Anterior cingulate cortex (tissue), 58 donors: ENCODE data around the gene MRPL52.
A peak's percentile ranks its signal among the peaks of the same experiment; 100 is the strongest.

Experiments
- DNase-seq, 58 donors: peaks; one replicate each; lab custom pipeline; 2025; lab: John Stamatoyannopoulos, UW

Gene MRPL52

DNA sequence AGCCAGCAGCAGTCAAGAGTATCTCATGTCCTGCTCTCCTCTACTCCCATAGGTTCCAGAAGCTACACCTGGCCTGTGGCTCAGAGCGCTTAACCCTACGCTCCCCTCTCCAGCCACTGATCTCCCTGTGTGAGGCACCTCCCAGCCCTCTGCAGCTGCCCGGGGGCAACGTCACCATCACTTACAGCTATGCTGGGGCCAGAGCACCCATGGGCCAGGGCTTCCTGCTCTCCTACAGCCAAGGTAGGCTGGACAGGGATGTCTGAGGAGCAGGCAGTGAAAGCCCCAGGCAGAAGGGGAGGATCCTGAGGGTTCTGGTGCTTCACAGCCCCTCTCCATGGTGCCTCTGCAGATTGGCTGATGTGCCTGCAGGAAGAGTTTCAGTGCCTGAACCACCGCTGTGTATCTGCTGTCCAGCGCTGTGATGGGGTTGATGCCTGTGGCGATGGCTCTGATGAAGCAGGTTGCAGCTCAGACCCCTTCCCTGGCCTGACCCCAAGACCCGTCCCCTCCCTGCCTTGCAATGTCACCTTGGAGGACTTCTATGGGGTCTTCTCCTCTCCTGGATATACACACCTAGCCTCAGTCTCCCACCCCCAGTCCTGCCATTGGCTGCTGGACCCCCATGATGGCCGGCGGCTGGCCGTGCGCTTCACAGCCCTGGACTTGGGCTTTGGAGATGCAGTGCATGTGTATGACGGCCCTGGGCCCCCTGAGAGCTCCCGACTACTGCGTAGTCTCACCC is 45.5 kb downstream of the MRPL52 start:
- DNase-seq = no peak

DNA sequence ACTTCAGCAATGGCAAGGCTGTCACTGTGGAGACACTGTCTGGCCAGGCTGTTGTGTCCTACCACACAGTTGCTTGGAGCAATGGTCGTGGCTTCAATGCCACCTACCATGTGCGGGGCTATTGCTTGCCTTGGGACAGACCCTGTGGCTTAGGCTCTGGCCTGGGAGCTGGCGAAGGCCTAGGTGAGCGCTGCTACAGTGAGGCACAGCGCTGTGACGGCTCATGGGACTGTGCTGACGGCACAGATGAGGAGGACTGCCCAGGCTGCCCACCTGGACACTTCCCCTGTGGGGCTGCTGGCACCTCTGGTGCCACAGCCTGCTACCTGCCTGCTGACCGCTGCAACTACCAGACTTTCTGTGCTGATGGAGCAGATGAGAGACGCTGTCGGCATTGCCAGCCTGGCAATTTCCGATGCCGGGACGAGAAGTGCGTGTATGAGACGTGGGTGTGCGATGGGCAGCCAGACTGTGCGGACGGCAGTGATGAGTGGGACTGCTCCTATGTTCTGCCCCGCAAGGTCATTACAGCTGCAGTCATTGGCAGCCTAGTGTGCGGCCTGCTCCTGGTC is 46.1 kb downstream of the MRPL52 start:
- DNase-seq = no peak

DNA sequence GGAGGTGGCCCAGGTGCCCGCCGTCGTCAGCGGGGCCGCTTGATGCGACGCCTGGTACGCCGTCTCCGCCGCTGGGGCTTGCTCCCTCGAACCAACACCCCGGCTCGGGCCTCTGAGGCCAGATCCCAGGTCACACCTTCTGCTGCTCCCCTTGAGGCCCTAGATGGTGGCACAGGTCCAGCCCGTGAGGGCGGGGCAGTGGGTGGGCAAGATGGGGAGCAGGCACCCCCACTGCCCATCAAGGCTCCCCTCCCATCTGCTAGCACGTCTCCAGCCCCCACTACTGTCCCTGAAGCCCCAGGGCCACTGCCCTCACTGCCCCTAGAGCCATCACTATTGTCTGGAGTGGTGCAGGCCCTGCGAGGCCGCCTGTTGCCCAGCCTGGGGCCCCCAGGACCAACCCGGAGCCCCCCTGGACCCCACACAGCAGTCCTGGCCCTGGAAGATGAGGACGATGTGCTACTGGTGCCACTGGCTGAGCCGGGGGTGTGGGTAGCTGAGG is 47.4 kb downstream of the MRPL52 start:
- no peak for DNase-seq

DNA sequence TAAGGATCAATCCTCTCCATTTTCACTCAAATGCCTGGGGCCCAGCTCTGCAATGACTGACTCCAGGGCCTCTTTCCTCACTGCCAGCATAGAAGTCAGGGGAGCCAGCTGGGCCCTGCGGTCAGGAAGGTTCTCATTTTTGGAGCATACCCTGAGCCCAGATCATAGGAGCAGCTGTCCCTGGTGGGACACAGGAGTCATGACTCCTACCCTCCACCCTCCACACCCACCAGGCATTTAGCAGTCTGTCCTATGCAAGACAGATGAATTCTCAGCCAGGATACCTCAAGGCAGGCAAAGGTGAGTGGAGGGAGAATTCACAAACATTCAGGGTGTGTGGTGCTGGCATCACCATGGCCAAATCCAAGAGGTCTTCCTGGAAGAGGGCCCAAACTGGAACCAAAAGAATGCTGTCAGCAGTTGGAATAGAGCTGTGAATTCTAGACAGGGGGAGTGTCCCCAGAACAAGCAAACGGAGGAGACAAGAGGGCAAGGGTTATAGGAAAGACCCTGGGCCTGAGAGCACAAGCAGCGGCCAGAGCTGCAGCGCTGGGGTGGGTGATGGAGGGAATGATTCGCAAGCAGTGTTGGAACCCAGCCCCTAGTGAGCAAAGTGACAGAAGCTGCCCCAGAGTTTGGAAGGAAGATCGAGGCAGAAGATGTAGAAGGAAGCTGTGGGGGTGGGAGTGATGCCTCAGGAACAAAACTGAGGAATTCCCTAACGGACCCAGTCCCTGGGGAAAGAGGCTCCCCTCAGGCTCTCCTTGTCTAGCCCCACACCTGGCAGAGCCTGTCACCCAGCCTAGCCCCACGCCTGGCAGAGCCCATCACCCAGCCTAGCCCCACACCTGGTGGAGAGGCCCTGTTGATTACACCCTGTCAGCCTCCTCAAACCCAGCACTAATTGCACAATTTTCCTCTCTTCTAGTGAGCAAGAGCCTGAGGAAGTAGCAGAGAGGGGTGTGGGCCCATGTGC is 48.9 kb downstream of the MRPL52 start:
- no peak for DNase-seq

DNA sequence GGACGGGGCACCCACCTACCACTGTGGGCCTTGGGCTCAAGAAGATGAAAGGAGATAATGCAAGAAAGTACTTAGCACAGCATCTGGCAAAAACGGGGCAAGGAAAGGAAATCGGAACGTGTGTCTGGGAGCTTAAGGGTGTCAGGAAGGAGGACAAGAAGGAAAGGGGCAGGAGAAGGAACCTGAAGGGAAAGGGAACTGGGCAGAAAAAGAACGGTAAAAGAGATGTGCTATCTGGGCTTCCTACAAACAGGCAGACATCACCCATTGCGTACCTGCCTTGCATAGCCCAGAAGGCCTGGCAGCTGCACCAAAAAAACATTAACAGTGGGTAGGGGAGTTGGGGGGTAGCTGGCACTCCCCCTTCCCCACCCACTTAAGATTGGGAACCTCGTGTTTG is 52.4 kb downstream of the MRPL52 start:
- DNase-seq = no peak

DNA sequence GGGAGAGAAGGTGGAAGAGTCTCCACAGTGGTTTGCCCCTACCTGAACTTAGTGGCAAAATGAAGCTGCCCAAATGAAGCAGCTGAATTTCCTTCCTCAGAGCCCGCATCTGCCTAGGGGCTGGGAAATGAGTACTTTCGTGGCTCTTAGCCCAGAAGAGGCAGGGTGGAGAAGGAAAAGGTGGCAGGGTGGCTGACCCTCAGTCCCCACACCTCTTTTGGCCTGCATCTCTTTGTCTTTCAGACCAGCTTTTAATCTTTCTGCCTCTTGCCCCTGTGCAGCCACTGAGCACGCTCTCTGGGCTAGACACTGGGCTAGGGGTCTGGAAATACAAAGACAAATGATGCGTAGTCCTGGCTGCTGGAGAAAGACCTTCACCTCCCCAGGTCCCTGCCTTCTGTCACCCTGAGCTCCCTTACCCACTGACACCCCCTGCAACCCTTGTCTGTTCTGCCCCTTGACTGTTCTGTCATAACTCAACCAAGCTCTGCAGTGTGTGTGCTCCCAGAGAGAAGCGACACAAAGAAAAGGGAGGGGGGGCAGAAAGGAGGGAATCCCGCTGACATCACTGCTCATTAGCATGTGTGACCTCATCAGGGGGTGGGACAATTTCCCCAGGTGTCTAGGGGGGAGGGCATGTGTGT is 53.0 kb downstream of the MRPL52 start:
- peak in 26 of 58 donors; percentile 10 to 66 (median 30) for DNase-seq

DNA sequence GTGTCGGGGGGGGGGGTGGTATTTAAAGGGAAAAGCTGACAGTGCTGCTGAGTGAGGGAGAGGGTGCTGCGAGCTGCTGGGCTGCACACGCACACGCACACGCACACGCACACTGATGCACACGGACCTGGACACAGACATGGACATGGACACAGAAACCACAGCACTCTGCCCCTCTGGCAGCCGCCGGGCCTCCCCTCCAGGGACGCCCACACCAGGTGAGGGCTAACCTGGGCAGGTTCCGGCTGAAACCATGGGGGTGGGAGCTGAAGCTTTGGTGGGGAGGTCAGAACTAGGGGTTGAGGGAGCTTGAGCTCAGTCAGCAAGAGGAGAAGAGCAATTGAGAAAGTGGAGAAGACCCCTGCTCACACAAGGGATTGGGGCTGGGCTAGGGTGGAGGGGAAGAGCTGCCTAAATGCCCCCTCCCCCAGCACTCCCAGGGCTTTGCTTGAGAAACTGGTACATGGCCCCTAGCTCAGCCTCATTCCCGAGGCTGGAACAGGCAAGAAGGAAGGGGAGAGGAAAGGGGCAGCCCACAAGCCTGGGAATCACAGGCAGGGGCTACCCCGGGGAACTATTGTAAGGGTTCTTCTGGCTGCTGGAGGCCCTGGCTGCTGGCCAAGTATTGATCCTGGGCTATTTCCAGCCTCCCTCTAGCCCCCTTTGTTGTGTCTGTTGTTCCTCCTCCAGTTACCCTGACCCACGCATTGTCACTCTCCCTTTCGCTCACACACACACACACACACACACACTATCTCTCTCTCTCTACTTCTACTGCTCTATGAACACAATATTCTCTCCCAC is 53.7 kb downstream of the MRPL52 start, which contains the start of gene REM2:
REM2 (plus strand) TSS at position 50 of the 804 bp plus-strand sequence; CDS start at position 116, 66 bp downstream.
- peak in 4 of 58 donors; percentile 18 to 45 (median 30) for DNase-seq

DNA sequence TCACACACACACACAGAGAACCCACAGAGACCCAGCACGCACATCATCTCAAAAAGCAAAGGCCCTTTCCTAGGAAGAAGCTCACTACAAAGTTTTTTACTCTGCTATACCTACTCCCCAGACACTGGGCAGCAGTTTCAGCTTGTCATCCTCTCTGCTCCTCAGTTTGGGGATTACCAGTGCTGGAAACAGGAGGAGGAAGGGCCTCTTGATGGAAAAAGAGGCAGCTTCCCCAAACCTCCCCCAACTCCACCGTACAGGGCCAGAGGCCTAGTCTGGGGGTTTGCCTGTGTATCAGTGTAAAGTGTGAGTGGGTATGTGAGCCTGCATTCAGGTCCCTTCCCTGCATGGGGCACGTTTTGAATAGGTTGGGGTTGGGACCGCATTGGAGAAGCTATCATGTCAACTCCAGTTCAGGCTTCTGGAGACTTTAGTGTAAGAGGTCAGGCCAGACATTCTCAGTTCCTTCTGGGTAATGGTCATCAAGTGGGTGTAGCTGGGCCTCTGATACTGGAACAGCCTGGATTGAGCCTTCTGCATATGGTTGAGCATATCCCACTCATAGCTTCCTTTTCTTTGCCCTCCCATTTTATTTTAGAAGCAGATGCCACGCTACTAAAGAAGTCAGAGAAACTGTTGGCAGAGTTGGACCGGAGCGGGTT is 54.5 kb downstream of the MRPL52 start:
- no peak for DNase-seq
